A673 (cell line): Measurements from ENCODE around the gene CYBRD1. TPM values are rescaled to one million over a fixed set of nuclear protein-coding genes. Genes with fewer than 3 reads are reported as not detected.

Experiments used
- BruUV-seq: library from RNA; stranded (reverse); fragments of 400-500 nt; replicated peaks from 2 replicates; lab custom pipeline; 2021; lab: Mats Ljungman, UMichigan
- CTCF ChIA-PET: fragments of 300-600 bp; sonication (Branson Sonifier 250); formaldehyde crosslinking; loops from one replicate; lab custom pipeline; 2022; ENCODE audit warnings: antibody characterized with exemption; lab: Charles Lee
- POLR2A ChIA-PET: fragments of 300-600 bp; sonication (Branson Sonifier 250); formaldehyde crosslinking; loops from one replicate; lab custom pipeline; 2022; ENCODE audit warnings: antibody characterized with exemption; ENCODE audit not compliant: low non-redundant PET; lab: Charles Lee
- DNase-seq: peaks from one replicate; pipeline ENCODE4 v3.0.0-alpha.2; 2015; ENCODE audit warnings: low spot score
- H3K27ac ChIP-seq: fragments of 200-600 bp; sonication (generic); 2 replicates; pipeline ENCODE4 v1.5.1; 2016; ENCODE audit warnings: mixed run types, low read depth, mild to moderate bottlenecking, mixed read lengths, antibody characterized with exemption, low read length; ENCODE audit not compliant: poor library complexity, severe bottlenecking
- H3K27me3 ChIP-seq: fragments of 200-600 bp; sonication (generic); replicated peaks from 2 replicates; pipeline ENCODE4 v1.6.1; 2017; ENCODE audit warnings: mixed run types, low read depth, mild to moderate bottlenecking, mixed read lengths, antibody characterized with exemption, low read length; ENCODE audit not compliant: insufficient read depth, poor library complexity
- H3K36me3 ChIP-seq: fragments of 200-600 bp; sonication (generic); 2 replicates; pipeline ENCODE4 v1.6.1; 2016; ENCODE audit warnings: mixed run types, mild to moderate bottlenecking, mixed read lengths, antibody characterized with exemption, low read length; ENCODE audit not compliant: insufficient read depth, poor library complexity, severe bottlenecking
- H3K4me1 ChIP-seq: fragments of 200-600 bp; sonication (generic); 2 replicates; pipeline ENCODE4 v1.6.1; 2017; ENCODE audit warnings: mixed run types, mild to moderate bottlenecking, mixed read lengths, antibody characterized with exemption, low read length; ENCODE audit not compliant: insufficient read depth, poor library complexity, severe bottlenecking
- H3K4me3 ChIP-seq: fragments of 200-600 bp; sonication (generic); 2 replicates; pipeline ENCODE4 v1.5.1; 2016; ENCODE audit warnings: low read depth, mixed run types, mild to moderate bottlenecking, mixed read lengths, low read length; ENCODE audit not compliant: poor library complexity, severe bottlenecking
- H3K9me3 ChIP-seq: fragments of 200-600 bp; sonication (generic); 2 replicates; pipeline ENCODE4 v1.6.1; 2016; ENCODE audit warnings: mixed run types, low read depth, mild to moderate bottlenecking, mixed read lengths, antibody characterized with exemption, low read length; ENCODE audit not compliant: poor library complexity, severe bottlenecking
- EZH2 ChIP-seq: fragments of 200-600 bp; sonication (generic); IDR thresholded peaks from 2 replicates; pipeline ENCODE4 v1.6.1; 2017; ENCODE audit warnings: borderline replicate concordance, low read depth, mild to moderate bottlenecking, mixed read lengths, antibody characterized with exemption, low read length; ENCODE audit not compliant: poor library complexity, severe bottlenecking
- intact Hi-C: fragments of 100-400 bp; cut with micrococcal nuclease; formaldehyde crosslinking; loops from one replicate; pipeline ENCODE4 v1.10.0; 2022; ENCODE audit not compliant: unreplicated experiment
- total RNA-seq: library from RNA; stranded (reverse); gene quantifications from 2 replicates; pipeline ENCODE4 v1.2.3, GENCODE V29; 2021
- TF ChIP-seq, protein P1 (sequence below): fragments of 300-800, 200-600 bp; sonication (generic); conservative IDR thresholded peaks from 2 replicates; pipeline ENCODE4 v1.5.1; 2017; ENCODE audit warnings: low read depth, mild to moderate bottlenecking, antibody characterized with exemption, low read length, moderate library complexity, mixed read lengths

Gene CYBRD1
- total RNA-seq, 1 experiment from 2014 or later, result 7.3 TPM

DNA sequence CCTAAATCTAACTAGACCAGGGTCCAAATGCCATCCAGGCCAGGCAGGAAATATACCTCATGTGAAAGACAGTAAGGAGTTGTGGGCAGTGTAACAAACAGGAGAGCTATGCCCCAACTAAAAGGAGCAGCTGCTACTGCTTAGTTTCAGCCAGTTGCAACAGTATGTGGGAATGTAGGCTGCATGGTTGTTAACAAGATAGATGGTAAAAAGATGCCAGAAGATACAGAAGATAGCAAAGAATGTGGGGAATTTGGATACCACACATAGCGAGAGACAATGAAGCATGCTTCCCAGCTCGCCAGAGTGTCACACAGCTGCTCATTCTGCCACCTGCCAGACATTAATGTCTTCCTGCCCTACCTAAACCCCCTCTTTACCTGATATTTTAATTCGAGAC is 39.4 kb upstream of the CYBRD1 start:
- Histone ChIP-seq H3K27ac (no peak overlapping the region), H3K36me3 (peaks cover 4% of the 10 kb centered on the region), H3K9me3 (no peaks in the 10 kb centered on the region), H3K27me3 (no peaks in the 10 kb centered on the region), H3K4me3 (no peak overlapping the region), H3K4me1 (no peaks in the 10 kb centered on the region)
- BruUV-seq, result no TSS peak
- CTCF ChIA-PET, result no interaction called here
- TF ChIP-seq, protein P1, sequence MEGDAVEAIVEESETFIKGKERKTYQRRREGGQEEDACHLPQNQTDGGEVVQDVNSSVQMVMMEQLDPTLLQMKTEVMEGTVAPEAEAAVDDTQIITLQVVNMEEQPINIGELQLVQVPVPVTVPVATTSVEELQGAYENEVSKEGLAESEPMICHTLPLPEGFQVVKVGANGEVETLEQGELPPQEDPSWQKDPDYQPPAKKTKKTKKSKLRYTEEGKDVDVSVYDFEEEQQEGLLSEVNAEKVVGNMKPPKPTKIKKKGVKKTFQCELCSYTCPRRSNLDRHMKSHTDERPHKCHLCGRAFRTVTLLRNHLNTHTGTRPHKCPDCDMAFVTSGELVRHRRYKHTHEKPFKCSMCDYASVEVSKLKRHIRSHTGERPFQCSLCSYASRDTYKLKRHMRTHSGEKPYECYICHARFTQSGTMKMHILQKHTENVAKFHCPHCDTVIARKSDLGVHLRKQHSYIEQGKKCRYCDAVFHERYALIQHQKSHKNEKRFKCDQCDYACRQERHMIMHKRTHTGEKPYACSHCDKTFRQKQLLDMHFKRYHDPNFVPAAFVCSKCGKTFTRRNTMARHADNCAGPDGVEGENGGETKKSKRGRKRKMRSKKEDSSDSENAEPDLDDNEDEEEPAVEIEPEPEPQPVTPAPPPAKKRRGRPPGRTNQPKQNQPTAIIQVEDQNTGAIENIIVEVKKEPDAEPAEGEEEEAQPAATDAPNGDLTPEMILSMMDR, result no peak
- no peak for TF ChIP-seq EZH2
- POLR2A ChIA-PET, result no interaction called here
- intact Hi-C loops, result no loop called here
- no peak for DNase-seq

- Histone ChIP-seq H3K4me3 (no peak overlapping the region), H3K27ac (no peak overlapping the region), H3K4me1 (no peaks in the 10 kb centered on the region), H3K36me3 (peaks cover 4% of the 10 kb centered on the region), H3K9me3 (no peaks in the 10 kb centered on the region), H3K27me3 (no peaks in the 10 kb centered on the region)
- intact Hi-C loops, result no loop called here
- CTCF ChIA-PET, result no interaction called here
- TF ChIP-seq, protein P1, result no peak
- TF ChIP-seq EZH2, result no peak
- no peak for DNase-seq
- POLR2A ChIA-PET, result no interaction called here
- BruUV-seq, result no TSS peak
These were observed 38.5 kb upstream of the CYBRD1 start for GRCh38 chr2:171483793-171484192.

GRCh38 chr2:171485116-171485515 is 37.2 kb upstream of the CYBRD1 start:
- no peak for DNase-seq
- intact Hi-C loops, result no loop called here
- no peaks in the 10 kb centered on the region for H3K4me1 ChIP-seq
- H3K36me3 ChIP-seq, result peaks cover 4% of the 10 kb centered on the region
- no peak overlapping the region for H3K4me3 ChIP-seq
- no peak for TF ChIP-seq EZH2
- TF ChIP-seq, protein P1, result no peak
- ChIA-PET CTCF (no interaction called here), POLR2A (no interaction called here)
- H3K27ac ChIP-seq, result no peak overlapping the region
- H3K9me3 ChIP-seq, result no peaks in the 10 kb centered on the region
- no peaks in the 10 kb centered on the region for H3K27me3 ChIP-seq
- no TSS peak for BruUV-seq
